NCI-H446 treated with DMSO at 0.1 percent for 48 hours (cell line): ENCODE results near the gene IL24.
"Not testable (repeated sequence)": the region's sequence is repeated elsewhere in the genome, so short reads cannot be mapped to it uniquely, and the experiment has no call there.

Experiments used
- DNase-seq: peaks from one replicate; lab custom pipeline; 2025; lab: John Stamatoyannopoulos, UW

The IL24 gene

DNA sequence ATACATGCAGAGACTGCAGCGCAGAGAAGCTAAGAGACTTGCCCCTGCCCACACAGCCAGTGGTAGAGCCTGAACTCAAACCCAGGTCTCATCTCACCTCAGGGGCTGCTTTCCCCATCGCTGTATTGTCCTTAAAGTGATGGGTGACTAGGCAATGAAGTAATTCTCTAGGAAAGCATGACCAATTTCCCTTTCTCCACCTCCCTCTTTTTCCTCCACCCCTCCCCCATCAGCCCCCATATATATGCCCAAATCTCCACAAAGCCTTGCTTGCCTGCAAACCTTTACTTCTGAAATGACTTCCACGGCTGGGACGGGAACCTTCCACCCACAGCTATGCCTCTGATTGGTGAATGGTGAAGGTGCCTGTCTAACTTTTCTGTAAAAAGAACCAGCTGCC is at the start of gene IL24:
TSS of gene IL24 (plus strand) at position 269 of the 400 bp plus-strand sequence. CDS start 390 bp downstream, outside the sequence.
- DNase-seq, result no peak

GRCh38 chr1:206847946-206848345 is 49.3 kb upstream of the IL24 start:
- DNase-seq, result no peak

GRCh38 chr1:206850401-206850800 is 46.8 kb upstream of the IL24 start:
- no peak for DNase-seq

DNA sequence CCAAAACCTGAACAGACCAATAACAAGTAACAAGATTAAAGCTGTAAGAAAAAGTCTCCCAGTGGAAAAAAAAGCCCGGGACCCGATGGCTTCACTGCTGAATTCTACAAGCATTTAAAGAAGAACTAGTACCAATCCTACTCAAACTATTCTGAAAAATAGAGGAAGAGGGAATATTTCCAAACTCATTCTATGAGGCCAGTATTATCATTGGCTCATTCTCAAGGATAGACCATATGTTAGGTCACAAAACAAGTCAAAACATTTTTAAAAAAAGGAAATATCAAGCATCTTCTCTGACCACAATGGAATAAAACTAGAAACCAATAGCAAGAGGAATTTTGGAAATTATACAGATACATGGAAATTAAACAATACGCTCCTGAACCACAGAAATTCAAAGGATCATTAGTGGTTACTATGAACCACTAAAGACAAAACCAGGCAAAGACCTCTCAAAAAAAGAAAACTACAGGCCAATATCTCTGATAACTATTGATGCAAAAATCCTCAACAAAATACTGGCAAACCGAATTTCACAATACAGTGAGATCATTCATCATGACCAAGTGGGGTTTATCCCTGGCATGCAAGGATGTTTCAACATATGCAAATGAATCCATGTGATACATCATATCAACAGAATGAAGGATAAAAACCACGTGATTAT is 45.8 kb upstream of the IL24 start:
- no peak for DNase-seq

DNA sequence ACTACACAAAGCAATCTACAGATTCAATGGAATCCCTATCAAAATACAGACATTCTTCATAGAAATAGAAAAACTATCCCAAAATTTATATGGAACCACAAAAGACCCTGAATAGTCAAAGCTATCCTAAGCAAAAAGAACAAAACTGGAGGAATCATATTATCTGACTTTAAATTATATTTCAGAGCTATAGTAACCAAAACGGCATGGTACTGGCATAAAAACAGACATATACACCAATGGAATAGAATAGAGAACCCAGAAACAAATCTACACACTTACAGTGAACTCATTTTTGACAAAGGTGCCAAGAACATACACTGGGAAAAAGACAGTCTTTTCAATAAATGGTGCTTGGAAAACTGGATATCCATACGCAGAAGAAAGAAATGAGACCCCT is 44.6 kb upstream of the IL24 start:
- not testable (repeated sequence) for DNase-seq

DNA sequence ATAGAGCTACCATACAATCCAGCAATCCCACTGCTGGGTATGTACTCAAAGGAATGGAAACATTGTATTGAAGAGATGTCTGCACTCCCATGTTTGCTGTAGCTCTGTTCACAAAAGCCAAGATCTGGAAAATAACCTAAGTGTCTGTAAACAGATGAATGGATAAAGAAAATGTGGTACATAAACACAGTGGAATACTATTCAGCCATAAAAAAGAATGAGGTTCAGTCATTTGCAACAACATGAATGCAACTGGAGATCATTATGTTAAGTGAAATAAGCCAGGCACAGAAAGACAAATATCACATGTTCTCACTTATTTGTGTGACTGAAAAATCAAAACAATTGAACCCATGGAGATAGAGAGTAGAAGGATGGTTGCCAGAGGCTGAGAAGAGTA is 43.5 kb upstream of the IL24 start:
- not testable (repeated sequence) for DNase-seq

GRCh38 chr1:206854401-206855129 is 42.7 kb upstream of the IL24 start:
- DNase-seq, result no peak

GRCh38 chr1:206855859-206856258 is 41.4 kb upstream of the IL24 start:
- DNase-seq, result no peak

DNA sequence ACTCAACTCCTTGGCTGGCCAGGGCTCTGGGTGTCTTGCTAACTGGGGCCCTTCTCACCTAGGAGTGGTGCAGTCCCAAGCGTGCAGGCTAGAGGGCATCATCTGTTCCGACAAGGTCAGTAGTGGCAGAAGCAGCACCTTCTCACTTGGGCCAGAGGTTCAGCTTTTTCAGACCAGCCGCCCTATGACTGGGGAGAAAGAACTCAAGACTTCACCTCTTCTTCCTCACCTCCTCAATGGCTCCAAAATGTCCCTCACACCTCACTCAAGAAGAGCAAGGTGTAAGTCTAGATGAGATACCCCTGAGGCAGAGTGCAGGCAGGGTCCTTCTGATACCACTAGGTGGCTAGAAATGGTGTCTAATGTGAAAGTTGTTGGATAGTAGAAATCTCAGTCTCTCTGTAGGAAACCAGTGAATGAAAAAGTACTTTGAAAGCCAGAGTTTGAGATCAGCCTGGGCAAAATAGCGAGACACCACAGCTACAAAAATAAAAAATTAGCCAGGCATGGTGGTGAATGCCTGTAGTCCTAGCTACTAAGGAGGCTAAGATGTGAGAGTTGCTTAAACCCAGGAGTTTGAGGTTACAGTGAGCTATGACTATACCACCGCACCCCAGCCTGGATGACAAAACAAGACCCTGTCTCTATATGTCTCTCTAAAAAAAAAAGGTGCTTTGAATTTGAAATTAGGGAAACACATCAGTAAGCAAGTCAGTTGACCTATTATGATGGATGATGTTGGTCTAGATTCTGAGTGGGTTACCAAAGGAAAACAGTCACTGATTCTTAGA is 40.4 kb upstream of the IL24 start:
- no peak for DNase-seq

- no peak for DNase-seq
These were observed 38.1 kb upstream of the IL24 start for GRCh38 chr1:206859082-206859521.

- no peak for DNase-seq
These were observed 37.1 kb upstream of the IL24 start for GRCh38 chr1:206860165-206860564.

DNA sequence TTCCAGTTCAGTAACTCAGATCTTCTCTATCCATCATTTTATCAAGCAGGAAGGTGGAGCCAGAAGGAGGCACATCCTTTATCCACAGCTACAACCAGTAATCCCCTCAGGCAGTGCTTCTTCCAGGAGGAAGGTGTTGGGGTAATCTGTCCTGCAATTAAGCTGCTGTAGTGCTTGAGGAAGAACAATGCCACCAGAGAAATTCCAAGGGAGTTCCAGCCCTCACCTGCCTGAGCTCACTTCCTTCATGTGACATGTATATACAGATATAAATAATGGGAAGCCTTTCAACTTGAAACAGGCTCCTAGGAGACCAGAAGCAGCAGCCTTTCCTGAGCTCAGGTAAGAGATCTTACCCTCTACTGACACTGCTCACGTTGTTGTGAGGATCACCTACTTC is 34.0 kb upstream of the IL24 start:
- DNase-seq, result no peak

DNA sequence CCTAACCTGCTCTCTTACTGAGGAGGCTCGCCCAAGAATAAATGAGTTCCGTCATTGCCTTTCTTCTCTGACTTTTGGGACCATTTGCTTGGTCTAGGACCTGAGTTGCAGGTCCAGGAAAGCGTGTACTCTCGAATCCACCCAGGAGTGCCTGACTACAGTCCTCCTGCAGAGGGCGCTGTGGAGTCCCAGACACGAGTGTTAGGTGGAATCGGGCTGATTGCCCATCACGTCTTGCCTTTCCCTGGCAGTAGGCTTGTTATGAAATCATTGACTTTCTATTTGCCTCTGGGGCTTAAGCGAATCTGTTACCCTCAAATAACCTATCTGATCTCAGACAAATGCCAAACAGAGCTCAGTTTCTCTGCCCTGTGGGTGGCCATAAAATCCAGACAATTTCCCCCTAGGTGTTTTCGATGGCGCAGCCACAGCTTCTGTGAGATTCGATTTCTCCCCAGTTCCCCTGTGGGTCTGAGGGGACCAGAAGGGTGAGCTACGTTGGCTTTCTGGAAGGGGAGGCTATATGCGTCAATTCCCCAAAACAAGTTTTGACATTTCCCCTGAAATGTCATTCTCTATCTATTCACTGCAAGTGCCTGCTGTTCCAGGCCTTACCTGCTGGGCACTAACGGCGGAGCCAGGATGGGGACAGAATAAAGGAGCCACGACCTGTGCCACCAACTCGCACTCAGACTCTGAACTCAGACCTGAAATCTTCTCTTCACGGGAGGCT is 32.1 kb upstream of the IL24 start, which contains the start of gene IL20:
TSS of gene IL20 (plus strand) at position 685 of the 733 bp plus-strand sequence. CDS start 230 bp downstream, outside the sequence.
- no peak for DNase-seq

GRCh38 chr1:206866062-206866461 is 31.2 kb upstream of the IL24 start:
- DNase-seq, result no peak

- DNase-seq, result no peak
These were observed 30.0 kb upstream of the IL24 start for GRCh38 chr1:206867239-206867638.

- DNase-seq, result no peak
These were observed 29.5 kb upstream of the IL24 start for GRCh38 chr1:206867716-206868115.

DNA sequence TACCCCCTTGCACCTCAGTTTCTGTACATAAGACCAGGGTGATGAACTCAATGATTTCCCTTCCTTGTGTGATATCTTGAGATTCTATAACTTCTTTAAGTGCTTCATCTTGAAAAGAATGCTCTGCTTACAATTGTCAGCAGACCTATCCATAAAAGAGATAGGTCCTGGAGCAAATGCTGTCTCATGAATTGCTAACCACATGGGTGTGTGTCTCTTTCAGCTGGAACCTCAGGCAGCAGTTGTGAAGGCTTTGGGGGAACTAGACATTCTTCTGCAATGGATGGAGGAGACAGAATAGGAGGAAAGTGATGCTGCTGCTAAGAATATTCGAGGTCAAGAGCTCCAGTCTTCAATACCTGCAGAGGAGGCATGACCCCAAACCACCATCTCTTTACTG is 29.0 kb upstream of the IL24 start:
- DNase-seq, result no peak

DNA sequence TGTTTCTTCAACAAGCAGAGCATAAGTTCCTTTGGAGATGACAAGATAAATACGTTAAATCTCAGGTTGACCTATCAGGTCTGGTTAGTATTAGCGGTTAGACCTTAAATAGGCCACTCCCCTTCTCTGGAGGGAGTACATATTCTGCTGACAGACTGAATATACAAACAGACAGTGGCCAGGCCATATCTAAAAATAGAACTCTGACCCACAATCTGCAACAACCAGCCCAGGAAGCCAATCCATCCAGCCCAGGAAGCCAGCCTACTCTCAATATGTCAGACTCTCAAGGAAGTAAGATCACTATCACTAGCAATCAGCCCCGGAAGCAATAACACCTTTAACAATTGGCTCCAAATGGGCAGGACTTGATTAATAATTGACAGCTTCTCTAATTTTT is 25.1 kb upstream of the IL24 start:
- DNase-seq, result no peak

- DNase-seq, result no peak
These were observed 23.5 kb upstream of the IL24 start for GRCh38 chr1:206873603-206874188.

- DNase-seq, result no peak
These were observed 21.4 kb upstream of the IL24 start for GRCh38 chr1:206875752-206876377.

DNA sequence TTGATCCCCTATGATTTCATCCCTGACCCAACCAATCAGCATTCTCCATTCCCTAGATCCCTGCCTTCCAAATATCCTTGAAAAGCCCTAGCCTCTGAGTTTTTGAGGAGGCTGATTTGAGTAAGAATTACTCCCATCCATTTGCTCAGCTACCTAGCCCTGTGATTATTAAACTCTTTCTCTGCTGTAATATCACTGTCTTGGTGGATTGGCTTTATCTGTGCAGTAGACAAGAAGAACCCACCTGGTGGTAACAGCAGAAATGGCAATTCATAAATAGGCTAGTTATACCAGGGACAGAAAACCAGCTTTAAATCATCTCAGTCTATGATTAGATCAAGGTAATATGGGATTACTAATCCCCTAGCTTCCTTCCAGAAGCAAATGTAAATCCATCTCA is 18.8 kb upstream of the IL24 start:
- no peak for DNase-seq
